Suprapubic skin (tissue), 4 donors: Measurements from ENCODE around the gene TCF12. TPM values are rescaled to one million over a fixed set of nuclear protein-coding genes. Genes with fewer than 3 reads are reported as not detected.
A peak's percentile ranks its signal among the peaks of the same experiment; 100 is the strongest.

Experiments used
- DNase-seq, 2 donors: peaks; one replicate each; pipeline ENCODE4 v3.0.0-alpha.2; 2019; ENCODE audit warnings: low spot score in 2 of 2
- H3K27ac ChIP-seq: fragments of 200-600 bp; sonication (generic); one replicate; pipeline ENCODE4 v1.5.1; 2019
- H3K27me3 ChIP-seq: fragments of 200-600 bp; sonication (generic); one replicate; pipeline ENCODE4 v1.5.1; 2019
- H3K36me3 ChIP-seq: fragments of 200-600 bp; sonication (generic); one replicate; pipeline ENCODE4 v1.5.1; 2019
- H3K4me1 ChIP-seq: fragments of 200-600 bp; sonication (generic); one replicate; pipeline ENCODE4 v1.5.1; 2019
- H3K4me3 ChIP-seq: fragments of 200-600 bp; sonication (generic); one replicate; pipeline ENCODE4 v1.5.1; 2019; ENCODE audit warnings: mild to moderate bottlenecking
- H3K9me3 ChIP-seq: fragments of 200-600 bp; sonication (generic); one replicate; pipeline ENCODE4 v1.5.1; 2019
- EP300 ChIP-seq: sonication (generic); formaldehyde crosslinking; IDR thresholded peaks from one replicate; pipeline ENCODE4 v1.6.1; 2017; ENCODE audit warnings: antibody characterized with exemption
- POLR2A ChIP-seq, 2 donors: fragments of 450-650 bp; IDR thresholded peaks; one replicate each; pipeline ENCODE4 v1.6.1; 2017; ENCODE audit warnings: antibody characterized with exemption in 2 of 2, mild to moderate bottlenecking in 2 of 2, moderate library complexity in 2 of 2
- POLR2AphosphoS5 ChIP-seq, 3 donors: sonication (generic); formaldehyde crosslinking; IDR thresholded peaks; one replicate each; pipeline ENCODE4 v1.6.1; 2017; ENCODE audit warnings: antibody characterized with exemption in 3 of 3
- WGBS: methylation state at CpG from one replicate; pipeline ENCODE4 v1.1.5; 2018; 5-methylcytosine and 5-hydroxymethylcytosine counted together
- total RNA-seq, 4 donors: library from RNA; depleted of rRNA; stranded (reverse); fragments of >200 nt; gene quantifications; one replicate each; pipeline ENCODE4 v1.1.0, GENCODE V29; 2016
- TF ChIP-seq, protein P1 (sequence below), 2 donors: fragments of 200-600 bp in 1 of 2; fragments of 450-650 bp in 1 of 2; sonication (generic) in 1 of 2; IDR thresholded peaks; one replicate each; pipeline ENCODE4 v1.5.1; 2016 to 2019; ENCODE audit warnings: antibody characterized with exemption in 2 of 2, mild to moderate bottlenecking in 1 of 2, moderate library complexity in 1 of 2

Gene TCF12
- total RNA-seq, 4 donors from 2014 or later = 91.3 to 118 (median 105) TPM

DNA sequence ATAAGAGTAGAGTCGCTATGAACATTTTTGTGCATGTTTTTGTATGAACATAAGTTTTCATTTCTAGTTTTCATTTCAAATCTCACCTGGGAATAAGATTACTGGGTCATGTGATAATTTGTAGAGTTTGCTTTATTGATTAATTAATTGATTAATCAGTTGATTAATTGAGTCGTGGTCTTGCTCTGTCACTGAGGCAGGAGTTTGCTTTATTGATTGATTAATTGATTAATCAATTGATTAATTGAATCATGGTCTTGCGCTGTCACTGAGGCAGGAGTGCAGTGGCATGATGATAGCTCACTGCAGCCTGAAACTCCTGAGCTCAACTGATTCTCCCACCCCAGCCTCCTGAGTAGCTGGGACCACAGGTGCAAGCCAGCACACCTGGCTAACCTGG, 111.6 kb downstream of the TCF12 start:
- TF ChIP-seq EP300 (no peak), POLR2AphosphoS5 (IDR thresholded peaks at IDR 0.05) (no peak), POLR2A (IDR thresholded peaks at IDR 0.05) (no peak)
- TF ChIP-seq, protein P1, sequence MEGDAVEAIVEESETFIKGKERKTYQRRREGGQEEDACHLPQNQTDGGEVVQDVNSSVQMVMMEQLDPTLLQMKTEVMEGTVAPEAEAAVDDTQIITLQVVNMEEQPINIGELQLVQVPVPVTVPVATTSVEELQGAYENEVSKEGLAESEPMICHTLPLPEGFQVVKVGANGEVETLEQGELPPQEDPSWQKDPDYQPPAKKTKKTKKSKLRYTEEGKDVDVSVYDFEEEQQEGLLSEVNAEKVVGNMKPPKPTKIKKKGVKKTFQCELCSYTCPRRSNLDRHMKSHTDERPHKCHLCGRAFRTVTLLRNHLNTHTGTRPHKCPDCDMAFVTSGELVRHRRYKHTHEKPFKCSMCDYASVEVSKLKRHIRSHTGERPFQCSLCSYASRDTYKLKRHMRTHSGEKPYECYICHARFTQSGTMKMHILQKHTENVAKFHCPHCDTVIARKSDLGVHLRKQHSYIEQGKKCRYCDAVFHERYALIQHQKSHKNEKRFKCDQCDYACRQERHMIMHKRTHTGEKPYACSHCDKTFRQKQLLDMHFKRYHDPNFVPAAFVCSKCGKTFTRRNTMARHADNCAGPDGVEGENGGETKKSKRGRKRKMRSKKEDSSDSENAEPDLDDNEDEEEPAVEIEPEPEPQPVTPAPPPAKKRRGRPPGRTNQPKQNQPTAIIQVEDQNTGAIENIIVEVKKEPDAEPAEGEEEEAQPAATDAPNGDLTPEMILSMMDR (IDR thresholded peaks at IDR 0.05) = no peak
- H3K4me1 ChIP-seq = peaks cover 31% of the 10 kb centered on the region
- 97% methylated on average over 3 of the region's 3 CpGs for WGBS
- no peak for DNase-seq
- no peak overlapping the region for H3K4me3 ChIP-seq
- H3K9me3 ChIP-seq = no peaks in the 10 kb centered on the region
- H3K27ac ChIP-seq = no peak overlapping the region
- no peaks in the 10 kb centered on the region for H3K27me3 ChIP-seq
- H3K36me3 ChIP-seq = no peaks in the 10 kb centered on the region

- peak overlapping the region; percentile 15 for H3K27ac ChIP-seq
- WGBS = 88% methylated on average over 1 of the region's 1 CpG
These were observed 112.6 kb downstream of the TCF12 start for GRCh38 chr15:57031082-57031481.

GRCh38 chr15:57031605-57032004, 113.2 kb downstream of the TCF12 start:
- H3K27ac ChIP-seq = peak overlapping the region; percentile 15
- 26% methylated on average over 1 of the region's 1 CpG for WGBS

More at GRCh38 chr15:57031082-57031481, 112.6 kb downstream of the TCF12 start:
- Histone ChIP-seq H3K4me1 (peaks cover 21% of the 10 kb centered on the region), H3K36me3 (no peaks in the 10 kb centered on the region), H3K4me3 (no peak overlapping the region), H3K27me3 (no peaks in the 10 kb centered on the region), H3K9me3 (no peaks in the 10 kb centered on the region)
- no peak for DNase-seq
- TF ChIP-seq POLR2AphosphoS5 (IDR thresholded peaks at IDR 0.05) (no peak), POLR2A (IDR thresholded peaks at IDR 0.05) (no peak), EP300 (no peak)
- TF ChIP-seq, protein P1 (IDR thresholded peaks at IDR 0.05) = no peak

DNA sequence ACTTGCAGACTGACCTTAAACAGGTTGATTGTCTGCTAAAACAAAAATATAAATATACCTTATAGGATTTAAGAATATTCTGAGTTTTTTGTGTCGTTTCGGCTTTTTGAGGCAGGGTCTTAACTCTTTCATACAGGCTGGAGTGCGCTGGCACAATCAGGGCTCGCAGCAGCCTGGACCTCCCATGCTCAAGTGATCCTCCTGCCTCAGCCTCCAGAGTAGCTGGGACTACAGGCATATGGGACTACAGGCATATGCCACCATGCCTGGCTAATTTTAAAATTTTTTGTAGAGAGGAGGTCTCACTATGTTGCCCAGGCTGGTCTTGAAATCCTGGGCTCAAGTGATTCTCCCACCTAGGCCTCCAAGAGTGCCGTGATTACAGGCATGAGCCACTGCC, 113.9 kb downstream of the TCF12 start:
- Histone ChIP-seq H3K27ac (no peak overlapping the region), H3K9me3 (no peaks in the 10 kb centered on the region), H3K27me3 (no peaks in the 10 kb centered on the region), H3K4me1 (peaks cover 24% of the 10 kb centered on the region), H3K4me3 (no peak overlapping the region), H3K36me3 (no peaks in the 10 kb centered on the region)
- WGBS = 98% methylated on average over 5 of the region's 5 CpGs
- no peak for DNase-seq
- TF ChIP-seq POLR2AphosphoS5 (IDR thresholded peaks at IDR 0.05) = no peak
- TF ChIP-seq, protein P1 (IDR thresholded peaks at IDR 0.05) = no peak
- no peak for TF ChIP-seq EP300
- TF ChIP-seq POLR2A (IDR thresholded peaks at IDR 0.05) = no peak

More at GRCh38 chr15:57031605-57032004, 113.2 kb downstream of the TCF12 start:
- TF ChIP-seq, protein P1 (IDR thresholded peaks at IDR 0.05) = no peak
- no peak for TF ChIP-seq POLR2AphosphoS5 (IDR thresholded peaks at IDR 0.05)
- TF ChIP-seq EP300 = no peak
- TF ChIP-seq POLR2A (IDR thresholded peaks at IDR 0.05) = no peak
- no peak for DNase-seq
- no peaks in the 10 kb centered on the region for H3K9me3 ChIP-seq
- no peaks in the 10 kb centered on the region for H3K27me3 ChIP-seq
- no peaks in the 10 kb centered on the region for H3K36me3 ChIP-seq
- no peak overlapping the region for H3K4me3 ChIP-seq
- H3K4me1 ChIP-seq = peaks cover 24% of the 10 kb centered on the region

DNA sequence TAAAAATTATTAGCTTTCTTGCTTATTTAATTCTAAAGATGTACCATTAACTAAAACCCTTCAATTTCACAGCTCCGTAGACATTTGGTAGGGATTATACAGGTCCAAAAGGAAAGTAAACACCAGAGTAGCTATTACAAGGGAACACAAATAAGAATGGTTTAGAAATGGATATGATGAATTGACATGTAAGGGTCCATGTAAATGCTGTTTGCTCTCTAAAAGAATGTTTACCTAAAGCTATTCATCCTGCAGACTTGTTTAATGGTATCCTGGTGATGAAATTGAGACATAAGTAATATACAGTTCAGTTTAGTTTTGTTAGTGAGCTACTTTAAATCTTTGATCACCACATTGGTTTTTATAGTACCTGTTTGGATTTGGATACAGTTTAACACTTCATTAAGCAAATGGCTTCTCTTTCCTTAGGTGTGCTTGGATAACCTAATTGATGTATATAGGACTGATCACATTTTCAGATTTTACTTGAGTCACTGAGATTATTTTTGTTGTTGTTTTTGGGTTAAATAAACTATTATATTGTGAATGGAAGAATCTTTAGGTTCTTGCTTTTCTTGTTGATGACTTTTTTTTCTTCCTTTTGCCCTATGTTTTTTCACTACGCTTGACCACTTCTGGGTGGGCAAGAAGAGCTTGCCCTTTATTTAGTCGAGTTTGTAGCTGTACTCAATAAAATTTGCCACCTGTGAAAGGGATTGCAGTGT, 115.4 kb downstream of the TCF12 start:
- no peak for TF ChIP-seq POLR2AphosphoS5 (IDR thresholded peaks at IDR 0.05)
- no peak for TF ChIP-seq EP300
- TF ChIP-seq, protein P1 (IDR thresholded peaks at IDR 0.05) = no peak
- no peak for TF ChIP-seq POLR2A (IDR thresholded peaks at IDR 0.05)
- Histone ChIP-seq H3K36me3 (no peaks in the 10 kb centered on the region), H3K9me3 (no peaks in the 10 kb centered on the region), H3K4me3 (no peak overlapping the region), H3K27ac (no peak overlapping the region), H3K4me1 (peaks cover 24% of the 10 kb centered on the region), H3K27me3 (no peaks in the 10 kb centered on the region)
- 81% methylated on average over 3 of the region's 3 CpGs for WGBS
- no peak for DNase-seq
